Epidermal melanocyte (primary cell): ENCODE data around the gene MCCC1.
"Not testable (repeated sequence)": the region's sequence is repeated elsewhere in the genome, so short reads cannot be mapped to it uniquely, and the experiment has no call there.

Source experiments
- DNase-seq: peaks from one replicate; pipeline ENCODE4 v3.0.0; 2011; ENCODE audit warnings: low spot score; ENCODE audit not compliant: insufficient read length

Gene MCCC1

GRCh38 chr3:183099026-183099837 is at the start of gene MCCC1:
Gene MCCC1 (minus strand): TSS chr3:183099496. CDS start chr3:183099440, 56 bp downstream.
- peak; percentile 97 for DNase-seq

GRCh38 chr3:183148056-183148455 is 48.8 kb upstream of the MCCC1 start:
- DNase-seq = no peak

- no peak for DNase-seq
Observed at GRCh38 chr3:183144363-183144762, 45.1 kb upstream of the MCCC1 start.

DNA sequence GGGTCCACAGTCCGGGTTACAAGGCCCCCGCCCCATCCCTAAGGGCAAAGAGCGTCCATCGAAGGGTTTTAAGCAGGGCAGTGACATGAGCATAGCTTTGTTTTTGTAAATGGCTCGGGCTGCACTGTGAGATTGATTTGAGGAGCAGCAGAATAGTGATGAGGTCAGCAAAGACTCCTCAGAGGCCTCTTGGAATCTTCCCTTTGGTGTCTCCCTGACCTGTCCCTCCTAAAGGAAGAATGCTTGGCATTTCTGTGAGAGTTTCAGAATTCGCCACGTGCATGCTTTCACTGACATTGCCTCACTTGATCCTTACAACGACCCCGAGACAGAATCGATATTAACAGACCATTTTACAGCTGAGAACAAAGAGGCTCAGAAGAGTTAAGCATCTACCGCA is 42.9 kb upstream of the MCCC1 start:
- DNase-seq = no peak

DNA sequence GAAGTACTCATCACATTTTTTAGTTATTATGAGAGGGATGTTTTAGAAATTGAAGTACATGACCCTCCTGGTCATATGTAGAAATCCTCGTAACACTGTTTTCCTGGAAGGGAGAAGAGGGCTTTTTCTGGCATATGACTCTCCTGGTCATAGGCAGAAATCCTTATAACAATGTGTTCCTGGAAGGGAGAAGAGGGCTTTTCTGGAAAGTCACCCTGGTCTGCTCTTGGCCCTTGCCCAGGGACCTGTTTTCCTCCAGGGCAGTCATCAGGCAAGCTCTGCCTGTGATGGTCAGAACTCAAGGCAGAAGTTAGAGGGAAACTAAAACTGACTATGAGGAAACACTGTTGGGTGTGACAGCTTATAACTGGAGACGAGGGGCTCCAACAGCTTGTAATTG is 35.5 kb upstream of the MCCC1 start:
- no peak for DNase-seq

DNA sequence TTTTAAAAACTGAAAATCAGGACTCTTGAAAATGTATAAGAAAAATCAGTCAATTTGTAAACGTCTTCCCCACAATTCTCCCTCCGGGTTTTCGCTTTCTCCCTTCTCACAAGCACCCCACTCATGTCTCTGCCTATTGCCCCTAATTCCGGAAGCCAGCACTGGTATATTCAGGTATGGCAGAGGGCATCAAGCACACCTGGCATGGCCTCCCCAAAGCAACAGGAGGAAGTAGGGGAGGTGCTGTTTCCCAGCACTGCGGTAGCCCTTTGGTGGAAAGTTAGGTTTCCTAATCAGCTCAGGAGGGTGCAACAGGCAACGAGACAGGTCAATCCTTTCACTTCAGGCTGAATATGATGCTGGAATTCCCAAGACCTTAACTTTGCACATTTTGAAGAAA is 33.1 kb upstream of the MCCC1 start:
- no peak for DNase-seq

- no peak for DNase-seq
Observed at GRCh38 chr3:183131735-183132134, 32.4 kb upstream of the MCCC1 start.

DNA sequence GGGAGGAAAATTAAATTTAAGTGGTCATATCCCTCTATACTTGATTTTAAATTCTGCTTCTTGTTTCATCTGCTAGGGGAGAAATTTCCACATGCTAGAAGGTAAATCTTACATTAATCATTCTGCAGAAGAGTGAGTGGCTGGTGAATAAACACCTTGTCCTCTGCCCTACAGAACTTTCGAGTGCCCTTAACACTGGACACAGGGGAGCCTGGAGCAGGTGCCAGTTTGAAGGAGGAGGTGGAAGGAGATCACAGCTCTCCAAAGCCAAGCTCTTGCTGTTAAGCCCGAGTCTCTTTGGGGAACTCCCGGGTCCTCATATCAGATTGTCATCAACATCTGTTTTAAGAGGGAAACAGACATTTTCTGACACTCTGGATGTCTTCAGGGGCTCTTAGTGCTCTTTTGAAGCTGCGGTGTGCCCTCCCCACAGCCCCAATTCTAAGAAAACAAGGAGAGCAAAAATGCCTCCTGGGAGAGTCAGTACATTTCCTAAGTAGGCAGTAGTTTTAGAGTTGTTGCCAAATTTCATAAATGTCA is 32.0 kb upstream of the MCCC1 start:
- DNase-seq = no peak

GRCh38 chr3:183129243-183129642 is 29.9 kb upstream of the MCCC1 start:
- no peak for DNase-seq

DNA sequence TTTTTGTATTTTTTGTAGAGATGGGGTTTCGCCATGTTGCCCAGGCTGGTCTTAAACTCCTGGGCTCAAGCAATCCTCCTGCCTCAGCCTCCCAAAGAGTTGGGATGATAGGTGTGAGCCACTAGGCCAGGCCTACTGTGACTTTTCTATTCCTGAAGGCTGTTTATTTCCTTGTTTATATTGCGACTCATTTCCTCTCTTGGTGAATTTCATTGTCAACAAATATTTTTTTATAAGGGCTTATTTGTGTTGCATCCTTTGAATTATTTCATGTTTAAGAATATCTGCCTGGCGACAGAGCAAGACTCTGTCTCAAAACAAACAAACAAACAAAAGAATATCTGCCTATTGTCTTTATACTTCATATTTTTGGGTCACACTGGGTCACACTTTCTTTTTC is 29.4 kb upstream of the MCCC1 start:
- no peak for DNase-seq

DNA sequence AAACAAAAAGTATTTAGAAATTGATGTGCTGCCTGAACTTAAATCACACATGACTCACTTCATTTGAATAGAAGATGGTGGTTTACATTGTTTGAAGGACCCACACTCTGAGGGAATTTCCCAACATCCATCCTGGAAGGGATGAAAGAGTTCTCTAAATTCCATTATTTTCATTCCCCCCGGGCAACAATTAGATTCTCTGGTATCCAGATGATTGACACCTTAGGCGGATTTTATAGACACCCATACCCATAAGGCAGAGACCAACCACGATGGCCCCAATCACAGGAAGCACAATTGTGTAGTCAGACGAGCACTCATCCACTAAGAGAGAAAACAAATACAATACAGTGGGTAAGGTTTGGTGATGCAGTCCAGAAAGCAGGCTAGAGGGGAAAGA is 24.6 kb upstream of the MCCC1 start:
- DNase-seq = no peak

- peak; percentile 83 for DNase-seq
Observed at GRCh38 chr3:183122257-183122932, 23.1 kb upstream of the MCCC1 start.

- no peak for DNase-seq
Observed at GRCh38 chr3:183120538-183121215, 21.4 kb upstream of the MCCC1 start.

GRCh38 chr3:183117056-183117455 is 17.8 kb upstream of the MCCC1 start:
- no peak for DNase-seq

GRCh38 chr3:183116025-183116614 is 16.8 kb upstream of the MCCC1 start:
- DNase-seq = no peak

DNA sequence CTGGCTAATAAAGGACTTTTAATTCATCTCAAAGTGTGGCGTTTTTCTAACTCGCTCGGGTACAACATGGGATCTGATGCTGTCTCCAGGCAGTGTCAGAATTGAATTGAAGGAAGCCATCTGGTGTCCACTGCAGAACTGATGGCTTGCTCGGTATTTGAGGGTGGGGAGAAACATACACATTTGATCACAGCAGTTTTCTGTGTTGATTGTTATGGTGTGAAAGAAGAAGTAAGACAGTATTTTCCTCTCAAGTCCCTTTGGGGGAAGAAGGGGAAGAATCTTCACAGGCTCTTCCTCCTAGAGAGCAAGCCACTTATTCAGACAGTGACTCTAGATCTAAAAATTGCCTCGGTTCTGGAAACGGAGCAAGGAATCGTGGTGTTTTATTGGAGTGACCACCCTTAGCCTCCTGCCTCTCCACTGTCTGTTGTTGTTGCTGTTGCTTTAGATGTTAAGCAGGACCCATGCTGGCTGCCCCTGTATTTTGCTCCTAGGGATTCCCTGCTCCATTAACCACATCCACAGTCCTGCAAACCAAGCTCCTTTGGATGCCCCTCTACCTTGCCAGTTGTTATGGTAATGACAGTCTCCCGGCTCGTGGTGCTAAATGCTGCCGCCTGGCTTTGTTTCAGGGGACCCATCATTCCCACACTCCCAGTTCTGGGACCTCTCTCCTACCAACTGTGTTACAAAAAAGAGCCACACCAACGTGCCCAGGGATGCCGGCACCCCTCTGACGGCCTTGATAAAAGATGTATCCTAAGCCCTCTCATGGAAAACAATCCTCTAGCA is 15.3 kb upstream of the MCCC1 start:
- no peak for DNase-seq

DNA sequence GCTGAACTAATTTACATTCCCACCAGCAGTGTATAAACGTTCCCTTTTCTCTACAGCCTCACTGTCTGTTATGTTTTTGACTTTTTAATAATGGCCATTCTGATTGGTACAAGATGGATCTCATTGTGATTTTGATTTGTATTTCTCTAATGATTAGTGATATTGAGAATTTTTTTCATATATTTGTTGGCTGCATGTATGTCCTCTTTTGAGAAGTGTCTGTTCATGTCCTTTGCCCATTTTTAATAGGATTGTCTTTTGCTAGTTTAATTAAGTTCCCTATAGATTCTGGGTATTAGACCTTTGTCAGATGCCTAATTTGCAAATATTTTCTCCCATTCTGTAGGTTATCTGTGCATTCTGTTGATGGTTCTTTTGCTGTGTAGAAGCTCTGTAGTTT is 10.6 kb upstream of the MCCC1 start:
- DNase-seq = not testable (repeated sequence)

GRCh38 chr3:183108470-183108869 is 9.2 kb upstream of the MCCC1 start:
- no peak for DNase-seq

GRCh38 chr3:183108001-183108449 is 8.7 kb upstream of the MCCC1 start:
- no peak for DNase-seq

DNA sequence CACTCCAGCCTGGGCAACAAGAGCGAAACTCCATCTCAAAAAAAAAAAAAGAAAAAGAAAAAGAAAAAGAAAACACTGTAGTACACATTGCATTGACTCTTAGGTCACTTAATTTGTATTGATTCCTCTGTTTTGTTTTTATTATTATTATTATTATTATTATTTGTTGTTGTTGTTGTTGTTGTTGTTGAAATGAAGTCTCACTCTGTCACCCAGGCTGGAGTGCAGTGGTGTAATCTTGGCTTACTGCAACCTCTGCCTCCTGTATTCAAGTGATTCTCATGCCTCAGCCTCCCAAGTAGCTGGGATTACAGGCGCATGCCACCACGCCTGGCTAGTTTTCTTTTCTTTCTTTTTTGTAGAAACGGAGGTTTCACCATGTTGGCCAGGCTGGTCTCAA is 8.1 kb upstream of the MCCC1 start:
- DNase-seq = not testable (repeated sequence)

- no peak for DNase-seq
Observed at GRCh38 chr3:183106635-183107034, 7.3 kb upstream of the MCCC1 start.
